Vagina (tissue), 2 donors: ENCODE results near the gene NTN3. TPM values are rescaled to one million over a fixed set of nuclear protein-coding genes. Genes with fewer than 3 reads are reported as not detected.

Source experiments
- DNase-seq, 2 donors: peaks; one replicate each; pipeline ENCODE4 v3.0.0-alpha.2; 2017; ENCODE audit errors: extremely low spot score in 2 of 2
- H3K27ac ChIP-seq: fragments of 200-600 bp; sonication (generic); one replicate; pipeline ENCODE4 v1.5.1; 2019
- H3K27me3 ChIP-seq: fragments of 200-600 bp; sonication (generic); one replicate; pipeline ENCODE4 v1.5.1; 2019
- H3K36me3 ChIP-seq, 2 donors: fragments of 200-600 bp; sonication (generic); one replicate each; pipeline ENCODE4 v1.5.1; 2017 to 2019
- H3K4me1 ChIP-seq: fragments of 200-600 bp; sonication (generic); one replicate; pipeline ENCODE4 v1.5.1; 2019
- H3K4me3 ChIP-seq, 2 donors: fragments of 200-600 bp; sonication (generic); 1 replicate in 1 of 2; 2 replicates in 1 of 2; pipeline ENCODE4 v1.5.1; 2016 to 2019
- H3K9me3 ChIP-seq: fragments of 200-600 bp; sonication (generic); one replicate; pipeline ENCODE4 v1.5.1; 2019
- POLR2A ChIP-seq, 2 donors: fragments of 450-650 bp; IDR thresholded peaks; one replicate each; pipeline ENCODE4 v1.6.1; 2017; ENCODE audit warnings: antibody characterized with exemption in 2 of 2, mild to moderate bottlenecking in 2 of 2, moderate library complexity in 2 of 2
- POLR2AphosphoS5 ChIP-seq, 2 donors: sonication (generic); formaldehyde crosslinking; IDR thresholded peaks; one replicate each; pipeline ENCODE4 v1.9.0; 2017; ENCODE audit warnings: antibody characterized with exemption in 2 of 2, mild to moderate bottlenecking in 2 of 2, low read depth in 1 of 2; ENCODE audit not compliant: insufficient read depth in 1 of 2
- intact Hi-C: fragments of 100-400 bp; cut with DNase I; formaldehyde crosslinking; loops from one replicate; pipeline ENCODE4 v1.15.1; 2023
- total RNA-seq: library from RNA; depleted of rRNA; stranded (reverse); fragments of >200 nt; gene quantifications from one replicate; pipeline ENCODE4 v1.2.3, GENCODE V29; 2016
- TF ChIP-seq, protein P1 (sequence below), 3 experiments: fragments of 450-650 bp in 2 of 3; fragments of 200-600 bp in 1 of 3; sonication (generic) in 1 of 3; IDR thresholded peaks; one replicate each; pipeline ENCODE4 v1.5.1; 2017 to 2019; ENCODE audit warnings: antibody characterized with exemption in 3 of 3, mild to moderate bottlenecking in 2 of 3, moderate library complexity in 2 of 3

Gene NTN3
- total RNA-seq, 1 donor from 2014 or later, result not detected

DNA sequence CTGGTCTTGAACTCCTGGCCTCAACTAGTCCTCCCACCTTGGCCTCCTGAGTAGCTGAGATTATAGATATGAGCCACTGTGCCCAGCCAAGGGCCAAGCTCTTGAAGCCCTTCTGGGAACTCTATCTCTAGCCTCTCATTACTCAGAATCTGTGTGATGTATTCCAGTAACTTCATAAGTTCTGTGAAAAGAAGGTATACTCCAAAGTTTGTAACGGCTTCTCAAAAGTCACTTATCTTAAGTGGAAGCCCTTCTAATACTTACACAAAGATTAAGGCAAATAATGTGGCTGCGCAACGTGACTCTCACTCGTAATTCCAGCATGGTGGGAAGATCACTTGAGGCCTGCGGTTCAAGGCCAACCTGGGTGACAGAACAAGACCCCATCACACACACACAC is 23.5 kb downstream of the NTN3 start:
- Histone ChIP-seq H3K36me3 (peaks cover 0 to 10% of the 10 kb centered on the region in 2 donors), H3K4me3 (no peak overlapping the region)
- TF ChIP-seq POLR2A (IDR thresholded peaks at IDR 0.05) (no peak), POLR2AphosphoS5 (IDR thresholded peaks at IDR 0.05; ENCODE audit: insufficient read depth in 1 of 2, low read depth in 1 of 2) (no peak)
- TF ChIP-seq, protein P1, sequence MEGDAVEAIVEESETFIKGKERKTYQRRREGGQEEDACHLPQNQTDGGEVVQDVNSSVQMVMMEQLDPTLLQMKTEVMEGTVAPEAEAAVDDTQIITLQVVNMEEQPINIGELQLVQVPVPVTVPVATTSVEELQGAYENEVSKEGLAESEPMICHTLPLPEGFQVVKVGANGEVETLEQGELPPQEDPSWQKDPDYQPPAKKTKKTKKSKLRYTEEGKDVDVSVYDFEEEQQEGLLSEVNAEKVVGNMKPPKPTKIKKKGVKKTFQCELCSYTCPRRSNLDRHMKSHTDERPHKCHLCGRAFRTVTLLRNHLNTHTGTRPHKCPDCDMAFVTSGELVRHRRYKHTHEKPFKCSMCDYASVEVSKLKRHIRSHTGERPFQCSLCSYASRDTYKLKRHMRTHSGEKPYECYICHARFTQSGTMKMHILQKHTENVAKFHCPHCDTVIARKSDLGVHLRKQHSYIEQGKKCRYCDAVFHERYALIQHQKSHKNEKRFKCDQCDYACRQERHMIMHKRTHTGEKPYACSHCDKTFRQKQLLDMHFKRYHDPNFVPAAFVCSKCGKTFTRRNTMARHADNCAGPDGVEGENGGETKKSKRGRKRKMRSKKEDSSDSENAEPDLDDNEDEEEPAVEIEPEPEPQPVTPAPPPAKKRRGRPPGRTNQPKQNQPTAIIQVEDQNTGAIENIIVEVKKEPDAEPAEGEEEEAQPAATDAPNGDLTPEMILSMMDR (IDR thresholded peaks at IDR 0.05), result no peak

DNA sequence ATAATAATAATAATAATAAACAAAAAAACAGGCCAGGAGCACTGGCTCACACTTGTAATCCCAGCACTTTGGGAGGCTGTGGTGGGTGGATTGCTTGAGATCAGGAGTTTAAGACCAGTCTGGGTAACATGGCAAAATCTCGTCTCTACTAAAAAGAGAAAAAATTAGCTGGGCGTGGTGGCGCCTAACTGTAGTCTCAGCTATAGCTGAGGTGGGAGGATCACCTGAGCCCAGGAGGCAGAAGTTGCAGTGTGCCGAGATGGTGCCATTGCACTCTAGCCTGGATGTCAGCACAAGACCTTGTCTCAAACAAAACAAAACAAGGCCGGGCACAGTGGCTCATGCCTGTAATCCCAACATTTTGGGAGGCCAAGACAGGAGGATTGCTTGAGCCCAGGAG is 23.9 kb downstream of the NTN3 start:
- Histone ChIP-seq H3K27ac (no peak overlapping the region), H3K9me3 (no peaks in the 10 kb centered on the region), H3K27me3 (no peaks in the 10 kb centered on the region), H3K4me1 (peaks cover 35% of the 10 kb centered on the region), H3K4me3 (no peak overlapping the region), H3K36me3 (peaks cover 0 to 10% of the 10 kb centered on the region in 2 donors)
- DNase-seq, result no peak
- intact Hi-C loops, result no loop called here
- TF ChIP-seq POLR2AphosphoS5 (IDR thresholded peaks at IDR 0.05; ENCODE audit: insufficient read depth in 1 of 2, low read depth in 1 of 2), result no peak
- TF ChIP-seq, protein P1 (IDR thresholded peaks at IDR 0.05), result no peak
- no peak for TF ChIP-seq POLR2A (IDR thresholded peaks at IDR 0.05)

More for the DNA sequence above, 23.5 kb downstream of the NTN3 start:
- no peaks in the 10 kb centered on the region for H3K9me3 ChIP-seq
- no peaks in the 10 kb centered on the region for H3K27me3 ChIP-seq
- intact Hi-C loops, result no loop called here
- no peak overlapping the region for H3K27ac ChIP-seq
- H3K4me1 ChIP-seq, result peaks cover 30% of the 10 kb centered on the region
- DNase-seq, result no peak

DNA sequence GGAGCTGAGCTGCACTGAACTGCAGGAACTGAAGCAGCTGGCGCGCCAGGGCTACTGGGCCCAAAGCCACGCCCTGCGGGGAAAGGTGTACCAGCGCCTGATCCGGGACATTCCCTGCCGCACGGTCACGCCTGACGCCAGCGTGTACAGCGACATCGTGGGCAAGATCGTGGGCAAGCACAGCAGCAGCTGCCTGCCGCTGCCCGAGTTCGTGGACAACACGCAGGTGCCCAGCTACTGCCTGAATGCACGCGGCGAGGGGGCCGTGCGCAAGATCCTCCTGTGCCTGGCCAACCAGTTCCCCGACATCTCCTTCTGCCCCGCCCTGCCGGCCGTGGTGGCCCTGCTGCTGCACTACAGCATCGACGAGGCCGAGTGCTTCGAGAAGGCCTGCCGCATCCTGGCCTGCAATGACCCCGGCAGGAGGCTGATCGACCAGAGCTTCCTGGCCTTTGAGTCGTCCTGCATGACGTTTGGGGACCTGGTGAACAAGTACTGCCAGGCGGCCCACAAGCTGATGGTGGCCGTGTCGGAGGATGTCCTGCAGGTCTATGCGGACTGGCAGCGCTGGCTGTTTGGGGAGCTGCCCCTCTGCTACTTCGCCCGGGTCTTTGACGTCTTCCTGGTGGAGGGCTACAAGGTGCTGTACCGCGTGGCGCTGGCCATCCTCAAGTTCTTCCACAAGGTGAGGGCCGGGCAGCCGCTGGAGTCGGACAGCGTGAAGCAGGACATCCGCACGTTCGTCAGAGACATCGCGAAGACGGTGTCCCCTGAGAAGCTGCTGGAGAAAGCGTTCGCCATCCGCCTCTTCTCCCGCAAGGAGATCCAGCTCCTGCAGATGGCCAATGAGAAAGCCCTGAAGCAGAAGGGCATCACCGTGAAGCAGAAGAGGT is 25.4 kb downstream of the NTN3 start:
- no peak overlapping the region for H3K4me3 ChIP-seq
- no peak for DNase-seq
- H3K36me3 ChIP-seq, result peaks cover 0 to 10% of the 10 kb centered on the region in 2 donors
- no peak for TF ChIP-seq POLR2A (IDR thresholded peaks at IDR 0.05)
- TF ChIP-seq, protein P1 (IDR thresholded peaks at IDR 0.05), result no peak
- no peak for TF ChIP-seq POLR2AphosphoS5 (IDR thresholded peaks at IDR 0.05; ENCODE audit: insufficient read depth in 1 of 2, low read depth in 1 of 2)
- H3K27ac ChIP-seq, result no peak overlapping the region
- peaks cover 42% of the 10 kb centered on the region for H3K4me1 ChIP-seq
- no peaks in the 10 kb centered on the region for H3K9me3 ChIP-seq
- no peaks in the 10 kb centered on the region for H3K27me3 ChIP-seq
- intact Hi-C loops, result no loop called here

- no peak for DNase-seq
- peaks cover 49% of the 10 kb centered on the region for H3K4me1 ChIP-seq
- intact Hi-C loops, result no loop called here
- no peak overlapping the region for H3K4me3 ChIP-seq
- TF ChIP-seq, protein P1 (IDR thresholded peaks at IDR 0.05), result no peak
- TF ChIP-seq POLR2A (IDR thresholded peaks at IDR 0.05) (no peak), POLR2AphosphoS5 (IDR thresholded peaks at IDR 0.05; ENCODE audit: insufficient read depth in 1 of 2, low read depth in 1 of 2) (no peak)
- no peaks in the 10 kb centered on the region for H3K27me3 ChIP-seq
- peaks cover 0 to 10% of the 10 kb centered on the region in 2 donors for H3K36me3 ChIP-seq
- no peaks in the 10 kb centered on the region for H3K9me3 ChIP-seq
- no peak overlapping the region for H3K27ac ChIP-seq
These were observed 26.1 kb downstream of the NTN3 start for GRCh38 chr16:2497116-2497630.
